DMS153 (cell line): Measurements from ENCODE around the gene CDC16.

Source experiments
- DNase-seq: peaks from one replicate; lab custom pipeline; 2025; lab: John Stamatoyannopoulos, UW

The CDC16 gene

DNA sequence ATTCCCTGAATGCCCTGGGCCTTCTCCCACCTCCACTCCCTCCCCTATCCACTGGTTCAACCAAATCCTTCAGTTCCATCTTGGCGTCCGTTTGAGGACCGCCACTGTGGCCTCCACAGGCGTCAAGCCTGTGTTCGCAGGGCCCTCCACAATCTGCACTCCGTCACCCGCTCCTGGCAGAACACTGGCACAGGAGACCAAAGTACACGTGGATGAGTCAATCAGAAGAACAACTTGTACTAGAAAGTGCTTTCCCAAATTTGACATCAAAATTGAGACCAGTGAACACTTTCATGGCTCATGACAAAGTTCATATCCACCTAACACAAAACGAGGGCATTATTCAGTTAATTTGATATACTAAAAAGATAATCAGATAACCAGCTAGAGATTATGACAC, 6.5 kb upstream of the CDC16 start:
- DNase-seq: no peak

DNA sequence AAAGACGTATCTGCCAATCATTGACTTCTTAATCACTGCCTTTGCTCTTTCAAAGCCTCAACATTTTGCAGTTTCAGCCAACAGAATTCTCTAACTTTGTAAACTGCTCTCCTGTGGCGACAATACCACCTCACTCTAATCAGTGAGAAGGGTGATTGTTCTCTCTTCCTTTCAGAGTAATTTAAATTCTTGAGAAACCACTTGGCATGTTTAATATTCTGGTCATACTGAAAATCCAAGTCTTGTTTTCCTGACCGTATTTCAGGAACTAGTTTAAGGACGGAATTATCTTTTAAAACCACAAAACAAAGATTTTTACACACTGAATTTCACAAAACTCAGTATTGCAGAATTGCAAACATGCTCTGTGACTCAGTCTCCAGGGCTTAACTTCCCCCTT, 5.2 kb upstream of the CDC16 start:
- DNase-seq: no peak

DNA sequence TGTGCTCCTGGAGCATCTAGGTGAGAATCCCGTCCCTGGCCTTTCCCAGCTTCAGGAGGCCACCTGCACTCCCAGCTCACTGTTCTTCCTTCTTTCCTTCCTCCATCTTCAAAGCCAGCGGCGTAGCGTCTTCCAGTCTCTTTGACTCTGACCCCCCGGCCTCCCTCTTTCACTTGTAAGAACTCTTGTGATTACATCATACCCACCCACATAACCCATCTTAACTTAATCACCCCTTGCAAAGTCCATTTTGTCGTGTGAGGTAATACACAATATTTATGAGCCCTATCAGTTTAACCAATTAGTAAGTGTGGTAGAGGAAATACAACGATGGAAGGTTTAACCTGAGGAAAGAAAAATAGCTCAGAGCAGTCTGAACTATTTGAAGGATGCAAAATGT, 4.6 kb upstream of the CDC16 start:
- DNase-seq: no peak

DNA sequence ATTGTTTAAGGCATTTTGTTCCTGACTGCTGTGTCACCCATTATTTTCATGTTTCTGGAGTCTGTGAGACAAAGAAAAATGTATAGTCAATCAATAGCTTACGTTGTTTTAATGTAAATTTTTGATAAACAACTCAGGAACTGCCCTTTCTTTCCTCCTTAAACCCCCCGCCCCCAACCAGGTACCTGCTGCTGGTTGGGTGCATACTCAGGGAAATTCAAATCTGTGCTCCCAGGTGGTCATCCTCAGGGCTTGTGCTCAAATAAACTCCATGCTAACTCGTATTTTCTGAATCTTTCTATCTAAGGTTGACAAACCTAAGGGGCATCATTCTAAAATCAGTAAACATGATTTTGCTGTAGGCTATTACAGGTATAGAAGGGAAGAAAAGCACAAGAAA, 4.1 kb upstream of the CDC16 start:
- no peak for DNase-seq

DNA sequence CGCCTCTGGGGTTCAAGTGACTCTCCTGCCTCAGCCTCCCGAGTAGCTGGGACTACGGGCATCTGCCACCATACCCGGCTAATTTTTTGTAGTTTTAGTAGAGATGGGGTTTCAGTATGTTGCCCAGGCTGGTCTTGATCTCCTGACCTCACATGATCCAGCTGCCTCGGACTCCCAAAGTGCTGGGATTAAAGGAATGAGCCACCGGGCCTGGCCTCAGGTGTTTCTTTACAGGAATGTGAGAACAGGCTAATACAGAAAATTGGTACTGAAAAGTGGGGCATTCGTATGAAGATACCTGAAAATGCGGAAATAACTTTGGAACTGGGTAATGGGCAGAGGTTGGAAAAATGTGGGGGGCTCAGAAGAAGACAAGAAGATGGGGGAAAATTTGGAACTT, 2.8 kb upstream of the CDC16 start:
- no peak for DNase-seq

DNA sequence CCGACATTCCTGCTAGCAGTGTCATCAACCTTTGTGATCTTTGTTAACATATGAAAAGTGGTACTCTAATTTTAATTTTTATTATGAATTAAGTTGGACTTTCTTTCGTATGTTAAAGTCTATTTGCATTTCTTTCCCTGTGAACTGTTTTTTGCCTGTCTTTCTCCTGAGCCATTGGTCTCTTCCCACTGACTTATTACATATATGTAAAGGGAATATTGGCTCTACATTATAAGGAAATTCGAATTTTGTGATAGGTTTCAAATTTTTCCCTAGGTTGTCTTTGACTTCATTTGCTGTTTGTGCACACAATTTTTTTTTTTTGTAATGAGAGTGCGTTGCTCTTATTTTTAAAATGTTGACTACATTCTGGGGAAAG, 442 bp upstream of the CDC16 start:
- no peak for DNase-seq

DNA sequence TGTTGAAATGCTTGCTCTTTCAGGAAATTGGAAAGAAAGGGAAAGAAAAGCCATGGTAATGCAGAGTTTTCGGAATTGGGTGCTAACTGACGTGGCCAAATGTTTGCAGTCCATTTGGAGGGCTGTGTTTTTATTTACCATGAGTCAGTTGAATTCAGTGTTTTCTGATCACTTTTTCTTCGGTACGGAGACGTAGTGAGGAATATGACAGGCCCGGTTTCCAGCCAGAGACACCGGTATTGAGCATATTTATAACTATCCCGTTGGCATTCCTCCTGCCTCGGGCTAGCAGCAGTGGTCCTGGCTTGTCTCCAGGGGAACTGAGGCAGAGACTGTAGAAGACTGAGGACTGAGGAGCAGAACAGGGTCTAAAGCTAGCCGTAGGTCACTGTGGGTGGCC, 1.0 kb downstream of the CDC16 start:
- DNase-seq: no peak

DNA sequence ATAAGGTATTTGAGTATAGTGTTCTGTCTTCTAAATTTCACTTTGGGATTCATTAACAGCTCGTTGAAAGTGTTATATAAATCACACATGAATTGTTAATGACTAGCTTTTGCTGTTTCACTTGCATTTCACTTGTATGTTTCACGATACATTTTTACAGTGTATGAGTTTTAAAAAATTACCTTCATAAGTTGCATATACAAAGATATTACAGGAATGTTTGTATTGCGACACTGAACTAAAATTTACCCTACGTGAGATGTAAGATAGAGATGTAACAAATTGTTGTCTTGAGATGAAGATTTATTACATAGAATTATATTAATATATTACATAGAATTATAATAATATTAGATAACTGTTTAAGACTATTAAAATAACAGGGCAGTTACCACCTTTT, 1.5 kb downstream of the CDC16 start:
- no peak for DNase-seq

DNA sequence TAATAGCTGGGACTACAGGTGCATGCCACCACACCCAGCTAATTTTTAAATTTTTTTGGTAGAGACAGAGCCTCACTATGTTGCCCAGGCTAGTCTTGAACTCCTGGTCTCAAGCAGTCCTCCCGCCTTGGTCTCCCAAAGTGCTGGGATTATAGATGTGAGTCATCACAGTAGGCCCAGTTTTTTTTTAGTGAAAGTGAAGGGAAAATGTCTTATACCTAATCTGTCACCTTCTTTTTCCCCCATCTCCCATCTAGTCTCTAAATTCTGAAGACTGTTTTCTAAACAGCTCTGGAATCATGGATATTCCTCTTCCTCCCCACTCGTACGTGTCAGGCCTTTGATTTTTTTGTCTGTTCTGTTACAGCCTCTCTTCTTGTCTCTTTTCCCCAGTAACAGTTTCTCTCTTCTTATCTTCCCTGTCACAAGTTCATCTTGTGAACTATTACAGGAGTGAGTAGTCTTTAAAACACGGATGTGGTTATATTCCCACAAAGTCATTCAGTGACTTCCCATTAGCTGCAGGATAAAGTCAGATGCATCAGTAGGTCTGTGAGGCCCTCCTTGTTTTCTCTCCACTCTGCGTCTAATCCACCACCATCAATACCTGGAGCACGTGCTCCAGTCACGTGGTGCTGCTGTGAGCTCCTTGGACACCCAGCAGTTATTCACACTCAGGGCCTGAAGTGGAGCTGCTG, 2.9 kb downstream of the CDC16 start:
- no peak for DNase-seq

DNA sequence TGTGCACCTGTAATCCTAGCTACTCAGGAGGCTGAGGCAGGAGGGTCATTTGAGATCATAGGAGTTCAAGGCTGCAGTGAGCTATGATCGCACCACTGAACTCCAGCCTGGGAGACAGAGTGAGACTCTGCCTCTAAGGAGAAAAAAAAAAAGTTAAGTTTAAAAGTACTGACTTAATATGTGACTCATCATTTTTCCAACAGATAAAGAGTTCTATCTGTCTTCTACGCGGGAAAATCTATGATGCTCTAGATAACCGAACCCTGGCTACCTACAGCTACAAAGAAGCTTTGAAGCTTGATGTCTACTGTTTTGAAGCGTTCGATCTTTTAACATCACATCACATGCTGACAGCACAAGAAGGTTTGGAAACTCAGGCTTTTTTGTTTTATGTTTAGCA, 7.2 kb downstream of the CDC16 start:
- no peak for DNase-seq

DNA sequence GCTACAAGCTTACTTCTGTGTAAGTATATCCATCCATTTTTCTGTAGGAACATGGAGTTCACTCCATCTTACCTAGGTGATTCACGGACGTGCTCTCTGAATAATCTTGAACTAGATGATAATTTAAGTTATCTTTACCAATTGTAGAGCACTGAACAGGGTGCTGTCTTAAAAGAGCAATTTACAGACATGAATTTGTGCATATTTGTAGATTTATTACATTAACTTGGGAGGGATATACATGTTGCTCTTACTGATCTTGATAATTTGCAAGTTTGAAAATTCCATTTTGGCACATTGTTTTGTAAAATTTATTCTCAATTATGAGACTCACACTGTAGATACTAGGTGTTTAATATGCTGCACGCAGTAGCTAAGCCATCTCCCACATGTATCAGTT, 9.3 kb downstream of the CDC16 start:
- no peak for DNase-seq

DNA sequence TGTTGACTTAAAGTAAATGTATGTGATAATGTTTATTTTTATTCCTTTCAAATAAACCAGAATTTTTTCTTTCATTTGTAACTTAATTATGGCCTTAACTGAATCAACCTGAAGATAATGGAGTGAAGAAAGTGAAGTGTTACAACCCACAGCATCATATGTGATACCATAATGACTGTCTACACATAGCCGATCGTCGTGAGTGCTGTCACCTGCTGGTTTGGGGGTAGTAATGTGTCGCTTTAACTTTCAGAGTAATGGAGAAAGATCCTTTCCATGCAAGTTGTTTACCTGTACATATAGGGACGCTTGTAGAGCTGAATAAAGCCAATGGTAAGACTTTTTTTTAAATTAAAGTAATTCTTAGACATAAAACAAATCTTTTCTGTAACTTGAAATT, 9.9 kb downstream of the CDC16 start:
- no peak for DNase-seq

DNA sequence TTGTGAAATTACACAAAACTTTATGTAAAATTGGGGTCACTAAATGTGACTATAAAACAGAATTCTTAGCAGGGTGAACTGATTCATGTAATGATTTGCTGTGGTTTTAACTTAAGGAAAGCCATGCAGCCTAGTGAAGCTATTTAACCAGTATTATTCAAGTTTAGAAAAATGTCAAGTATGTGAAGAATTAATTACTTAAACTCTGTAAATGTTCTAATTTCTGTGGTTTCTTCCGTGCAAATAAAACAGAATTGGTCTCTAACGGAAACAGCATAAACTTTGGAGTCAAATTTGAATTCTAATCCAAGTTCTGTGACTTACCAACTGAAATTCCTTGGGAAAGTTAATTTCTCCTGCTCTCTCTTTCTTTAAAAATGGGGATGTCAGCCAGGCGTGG, 13.3 kb downstream of the CDC16 start:
- DNase-seq: no peak

DNA sequence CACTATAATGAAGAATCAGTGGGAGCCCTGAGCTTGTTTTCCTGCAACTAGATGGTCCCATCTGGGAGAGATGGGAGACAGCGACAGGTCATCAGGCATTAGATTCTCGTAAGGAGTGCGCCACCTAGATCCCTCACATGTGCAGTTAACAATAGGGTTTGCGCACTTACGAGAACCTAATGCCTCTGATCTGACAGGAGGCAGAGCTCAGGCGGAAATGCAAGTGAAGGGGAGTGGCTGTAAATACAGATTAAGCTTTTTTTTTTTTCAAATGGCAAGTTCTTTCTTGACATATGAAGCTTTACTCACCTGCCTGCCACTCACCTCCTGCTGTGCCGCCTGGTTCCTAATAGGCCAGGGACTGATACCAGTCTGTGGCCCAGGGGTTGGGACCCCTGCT, 14.4 kb downstream of the CDC16 start:
- no peak for DNase-seq

DNA sequence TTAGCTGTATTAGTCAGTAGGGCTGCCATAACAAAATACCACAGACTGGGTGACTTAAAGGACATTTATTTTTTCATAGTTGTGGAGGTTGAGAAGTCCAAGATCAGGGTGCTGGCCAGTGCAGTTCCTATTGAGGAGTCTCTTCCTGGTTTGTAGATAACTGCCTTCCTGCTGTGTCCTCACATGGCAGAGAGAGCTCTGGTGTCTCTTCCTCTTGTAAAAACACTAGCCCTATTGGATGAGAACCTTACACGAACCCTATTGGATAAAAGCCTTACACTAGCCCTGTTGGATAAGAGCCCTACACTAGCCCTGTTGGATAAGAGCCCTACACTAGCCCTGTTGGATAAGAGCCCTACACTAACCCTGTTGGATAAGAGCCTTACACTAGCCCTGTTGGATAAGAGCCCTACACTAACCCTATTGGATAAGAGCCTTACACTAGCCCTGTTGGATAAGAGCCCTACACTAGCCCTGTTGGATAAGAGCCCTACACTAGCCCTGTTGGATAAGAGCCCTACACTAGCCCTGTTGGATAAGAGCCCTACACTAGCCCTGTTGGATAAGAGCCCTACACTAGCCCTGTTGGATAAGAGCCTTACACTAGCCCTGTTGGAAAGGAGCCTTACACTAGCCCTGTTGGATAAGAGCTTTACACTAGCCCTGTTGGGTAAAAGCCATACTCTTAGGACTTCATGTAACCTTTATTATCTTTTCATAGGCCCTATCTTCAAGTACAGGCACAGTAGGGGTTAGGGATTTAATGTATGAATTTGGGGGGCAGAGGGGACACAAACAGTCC, 17.1 kb downstream of the CDC16 start:
- peak; percentile 11 for DNase-seq

DNA sequence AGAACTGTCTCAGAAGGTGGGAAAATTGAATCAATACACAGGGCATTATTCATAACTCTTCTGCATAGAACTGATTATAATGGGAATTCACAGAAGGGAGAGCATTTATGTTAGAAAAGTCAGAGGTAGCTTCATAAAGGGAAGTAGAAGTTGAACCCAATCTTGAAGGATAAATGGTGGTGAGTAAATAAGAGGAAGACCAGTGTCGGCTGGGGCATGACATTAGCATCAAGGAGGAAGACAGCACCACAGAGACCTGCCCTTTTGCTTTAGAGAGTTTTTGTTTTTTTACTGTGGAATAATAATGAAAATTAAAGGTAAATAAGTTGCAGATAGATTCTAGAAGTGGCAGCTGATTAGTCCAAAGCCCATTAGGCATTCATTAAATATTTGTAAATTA, 21.9 kb downstream of the CDC16 start:
- DNase-seq: no peak

DNA sequence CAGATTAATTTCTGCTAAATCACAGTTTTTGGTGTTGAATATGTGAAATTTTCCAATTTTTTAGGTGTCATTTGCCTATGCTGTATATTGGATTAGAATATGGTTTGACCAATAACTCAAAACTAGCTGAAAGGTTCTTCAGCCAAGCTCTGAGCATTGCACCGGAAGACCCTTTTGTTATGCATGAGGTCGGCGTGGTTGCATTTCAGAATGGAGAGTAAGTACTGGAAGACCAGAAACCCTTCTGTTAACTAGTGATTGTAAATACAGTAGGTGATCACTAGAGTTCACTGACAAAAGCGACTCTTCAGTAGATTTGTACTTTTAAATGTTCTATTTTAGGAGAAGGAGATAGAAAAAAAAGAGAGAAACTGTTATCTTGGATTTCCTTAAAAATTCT, 22.3 kb downstream of the CDC16 start:
- DNase-seq: no peak

DNA sequence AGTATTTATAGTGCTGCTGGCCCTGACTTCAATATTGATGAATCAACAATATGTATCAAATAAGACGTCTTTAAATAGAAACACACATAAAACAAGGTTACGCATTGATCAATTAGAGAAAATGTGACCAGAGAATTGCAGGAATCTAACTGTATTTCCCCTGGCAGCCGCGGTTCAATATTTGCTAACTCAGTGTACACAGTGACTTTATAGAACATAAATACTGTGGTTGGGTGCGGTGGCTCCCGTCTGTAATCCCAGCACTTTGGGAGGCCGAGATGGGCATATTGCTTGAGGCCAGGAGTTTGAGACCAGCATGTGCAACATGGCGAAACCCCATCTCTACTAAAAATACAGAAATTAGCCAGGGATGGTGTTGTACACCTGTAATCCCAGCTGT, 23.9 kb downstream of the CDC16 start:
- peak; percentile 39 for DNase-seq

DNA sequence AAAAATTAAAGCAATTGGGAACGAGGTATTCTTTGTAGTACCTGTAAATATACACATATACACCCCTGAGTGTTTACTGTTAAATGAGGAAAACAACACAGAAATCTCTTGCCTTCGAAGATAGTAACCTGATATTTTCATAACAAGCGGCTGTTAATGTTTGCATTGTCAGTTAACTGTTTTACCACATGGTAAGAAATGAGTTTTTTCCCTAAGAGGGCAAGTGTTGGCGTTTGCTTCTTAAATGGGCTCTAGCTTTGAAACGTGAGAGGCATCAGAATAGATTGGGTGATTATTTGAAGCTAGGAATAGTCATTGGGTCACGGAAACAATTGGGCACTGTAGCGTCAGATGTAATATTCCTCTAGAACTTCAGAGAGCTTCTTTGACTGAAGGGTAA, 24.7 kb downstream of the CDC16 start:
- peak; percentile 14 for DNase-seq

DNA sequence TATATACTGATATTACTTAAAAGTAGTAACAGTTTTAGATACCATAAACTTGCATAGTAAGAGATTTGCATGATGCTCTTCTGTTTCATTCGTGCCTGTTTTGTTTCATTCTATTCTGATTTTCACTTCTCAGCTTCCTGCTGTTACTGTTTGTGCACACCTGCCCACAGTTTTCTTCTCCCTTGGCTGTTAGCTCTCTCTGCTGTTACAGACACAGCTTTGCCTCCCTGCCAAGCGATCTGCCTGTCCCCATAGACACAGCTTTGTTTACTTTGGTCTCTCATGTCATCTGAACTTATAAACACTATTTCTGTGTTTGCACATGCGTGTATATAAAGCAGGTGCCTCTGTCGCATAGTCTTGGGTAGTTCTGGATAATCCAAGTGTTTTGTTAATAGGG, 25.3 kb downstream of the CDC16 start:
- DNase-seq: peak; percentile 94

DNA sequence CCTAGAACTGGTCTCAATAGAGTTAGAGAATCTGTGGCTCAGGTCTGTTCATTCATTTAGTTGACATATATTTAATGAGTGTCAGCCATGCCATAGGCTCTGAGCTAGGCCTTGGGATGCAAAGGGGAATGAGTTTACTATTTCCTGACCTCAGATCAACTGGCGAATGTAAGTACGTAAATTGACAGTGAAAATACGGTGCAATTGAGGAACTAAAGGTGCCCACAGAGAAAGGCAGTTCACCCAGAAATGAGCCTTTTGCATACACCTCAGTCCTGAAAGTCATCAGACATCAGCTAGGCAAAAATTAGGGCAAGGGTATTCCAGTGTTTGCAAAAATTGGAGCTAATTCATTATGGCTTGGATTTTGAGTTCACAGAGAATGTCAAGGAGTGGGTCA, 26.1 kb downstream of the CDC16 start:
- DNase-seq: no peak

DNA sequence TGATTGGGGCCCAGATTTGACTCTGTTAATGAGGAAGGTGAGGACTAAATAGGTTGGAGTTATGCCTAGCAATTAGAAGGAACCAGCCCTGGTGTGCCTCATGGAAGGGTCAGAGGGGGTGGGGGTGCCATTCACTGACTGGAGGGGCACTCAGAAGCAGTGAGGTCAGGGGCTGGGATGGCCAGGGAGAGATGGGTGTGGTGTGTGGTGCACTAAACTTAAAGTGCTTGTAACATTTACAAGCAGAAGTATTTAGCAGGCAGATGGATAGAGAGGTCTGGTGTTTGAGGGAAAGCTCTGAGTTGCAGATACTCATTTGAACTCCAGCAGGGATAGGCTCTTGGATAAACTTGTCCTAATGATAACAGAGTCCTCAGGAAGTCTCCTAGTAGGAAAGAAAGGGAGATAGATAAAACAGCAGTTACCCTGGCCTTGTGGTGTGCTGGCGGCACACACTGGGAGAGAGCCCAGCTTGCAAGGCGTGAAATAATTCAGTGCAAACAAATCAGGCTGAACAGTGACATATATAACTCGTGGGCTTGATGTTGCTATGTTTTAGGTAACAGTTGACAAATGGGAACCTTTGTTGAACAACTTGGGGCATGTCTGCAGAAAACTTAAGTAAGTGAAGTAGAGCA, 26.8 kb downstream of the CDC16 start:
- DNase-seq: no peak

DNA sequence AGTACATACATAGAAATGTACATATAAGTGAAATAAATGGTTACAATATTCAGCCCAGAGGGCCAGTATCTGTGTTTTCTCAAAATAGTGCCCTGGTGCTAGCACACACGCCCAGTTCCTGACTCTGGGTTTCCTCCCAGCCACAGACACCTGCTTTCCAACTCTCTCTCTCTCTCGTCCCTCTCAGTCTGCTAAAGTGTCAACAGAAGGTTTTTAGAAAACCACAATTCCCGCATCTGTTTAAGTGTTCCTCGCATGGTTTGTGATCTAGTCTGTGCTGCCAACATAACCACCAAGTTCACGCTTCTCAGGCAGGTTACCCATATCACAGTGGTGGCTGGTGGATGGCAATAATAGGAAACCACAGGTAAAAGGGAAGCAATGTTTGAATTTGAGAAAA, 28.9 kb downstream of the CDC16 start:
- no peak for DNase-seq
